Uterus (tissue), 2 donors: Measurements from ENCODE around the gene SLC7A14.

Experiments
- CTCF ChIP-seq, 4 experiments: fragments of 200-600 bp in 2 of 4; fragments of 450-650 bp in 2 of 4; sonication (generic) in 2 of 4; IDR thresholded peaks; one replicate each; pipeline ENCODE4 v1.5.1; 2016 to 2019; ENCODE audit warnings: antibody characterized with exemption in 4 of 4, mild to moderate bottlenecking in 2 of 4, moderate library complexity in 1 of 4
- POLR2A ChIP-seq, 2 donors: fragments of 450-650 bp; IDR thresholded peaks; one replicate each; pipeline ENCODE4 v1.6.1; 2016; ENCODE audit warnings: antibody characterized with exemption in 2 of 2, mild to moderate bottlenecking in 1 of 2, moderate library complexity in 1 of 2

GRCh38 chr3:170471149-170471548 lies 114.7 kb downstream of the SLC7A14 start:
- no peak for TF ChIP-seq CTCF (IDR thresholded peaks at IDR 0.05)
- TF ChIP-seq POLR2A (IDR thresholded peaks at IDR 0.05): no peak
